NCI-H510A (cell line): ENCODE measurements around the gene ATP11B.

Experiments
- DNase-seq: peaks from one replicate; lab custom pipeline; 2025; lab: John Stamatoyannopoulos, UW

Gene ATP11B

GRCh38 chr3:182910936-182911781 is 117.9 kb downstream of the ATP11B start:
- DNase-seq: no peak

- DNase-seq: no peak
These were observed 118.4 kb downstream of the ATP11B start for GRCh38 chr3:182911782-182912111.

GRCh38 chr3:182912474-182912873 is 119.2 kb downstream of the ATP11B start:
- no peak for DNase-seq

- peak; percentile 89 for DNase-seq
These were observed 120.6 kb downstream of the ATP11B start for GRCh38 chr3:182913889-182914288.

GRCh38 chr3:182914341-182914740 is 121.0 kb downstream of the ATP11B start:
- no peak for DNase-seq

- no peak for DNase-seq
These were observed 123.8 kb downstream of the ATP11B start for GRCh38 chr3:182917134-182917533.

- no peak for DNase-seq
These were observed 126.6 kb downstream of the ATP11B start for GRCh38 chr3:182919866-182920357.

GRCh38 chr3:182920515-182921084 is 127.3 kb downstream of the ATP11B start:
- no peak for DNase-seq

- DNase-seq: no peak
These were observed 128.5 kb downstream of the ATP11B start for GRCh38 chr3:182921665-182922355.

- no peak for DNase-seq
These were observed 132.1 kb downstream of the ATP11B start for GRCh38 chr3:182925330-182925943.

GRCh38 chr3:182925944-182926337 is 132.6 kb downstream of the ATP11B start:
- DNase-seq: no peak

GRCh38 chr3:182935803-182936202 is 142.5 kb downstream of the ATP11B start:
- no peak for DNase-seq

GRCh38 chr3:182936239-182936917 is 143.1 kb downstream of the ATP11B start:
- DNase-seq: no peak

GRCh38 chr3:182936918-182937285 is 143.6 kb downstream of the ATP11B start:
- DNase-seq: no peak

GRCh38 chr3:182937293-182938051 is 144.2 kb downstream of the ATP11B start:
- peak; percentile 60 for DNase-seq

- no peak for DNase-seq
These were observed 147.0 kb downstream of the ATP11B start for GRCh38 chr3:182940266-182940808.

GRCh38 chr3:182941719-182942118 is 148.4 kb downstream of the ATP11B start:
- no peak for DNase-seq

- DNase-seq: no peak
These were observed 154.6 kb downstream of the ATP11B start for GRCh38 chr3:182947888-182948287.

GRCh38 chr3:182948305-182948704 is 155.0 kb downstream of the ATP11B start:
- no peak for DNase-seq

GRCh38 chr3:182949688-182950087 is 156.4 kb downstream of the ATP11B start:
- no peak for DNase-seq
